HepG2 (cell line): ENCODE results near the gene OTC. TPM values are rescaled to one million over a fixed set of nuclear protein-coding genes. Genes with fewer than 3 reads are reported as not detected.

ENCODE experiments used
- ATM ChIP-seq: fragments of 450-650 bp; IDR thresholded peaks from 2 replicates; pipeline ENCODE4 v1.7.1; 2017; ENCODE audit warnings: mild to moderate bottlenecking, borderline replicate concordance
- BORCS8-MEF2B ChIP-seq: sonication (generic); formaldehyde crosslinking; IDR thresholded peaks from 2 replicates; pipeline ENCODE4 v1.8.0; 2022; ENCODE audit warnings: mild to moderate bottlenecking, missing genetic modification reagents
- FOXA3 ChIP-seq: IDR thresholded peaks from 2 replicates; pipeline ENCODE4 v1.6.1; 2016; ENCODE audit warnings: missing genetic modification reagents, missing compliant biosample characterization
- MIER3 ChIP-seq: IDR thresholded peaks from 2 replicates; pipeline ENCODE4 v1.6.1; 2016; ENCODE audit warnings: missing compliant biosample characterization, borderline replicate concordance
- ZFP36 ChIP-seq: fragments of 150-350 bp; IDR thresholded peaks from 2 replicates; pipeline ENCODE4 v1.6.1; 2018; ENCODE audit warnings: borderline replicate concordance, low read length, low read depth; ENCODE audit not compliant: partially characterized antibody
- ZNF17 ChIP-seq: sonication (generic); formaldehyde crosslinking; IDR thresholded peaks from 2 replicates; pipeline ENCODE4 v1.5.0; 2020; ENCODE audit warnings: mild to moderate bottlenecking, missing genetic modification reagents
- ZNF205 ChIP-seq: IDR thresholded peaks from 2 replicates; pipeline ENCODE4 v1.6.1; 2018; ENCODE audit warnings: missing biosample characterization, missing genetic modification reagents
- ZNF670 ChIP-seq: sonication (generic); formaldehyde crosslinking; IDR thresholded peaks from 2 replicates; pipeline ENCODE4 v1.8.0; 2022; ENCODE audit warnings: mild to moderate bottlenecking, missing genetic modification reagents, borderline replicate concordance
- ZNF777 ChIP-seq: sonication (generic); formaldehyde crosslinking; IDR thresholded peaks from 2 replicates; pipeline ENCODE4 v1.4.0; 2020; ENCODE audit warnings: missing genetic modification reagents
- ZNF788 ChIP-seq: sonication (generic); formaldehyde crosslinking; IDR thresholded peaks from 2 replicates; pipeline ENCODE4 v1.5.0; 2020; ENCODE audit warnings: mild to moderate bottlenecking, missing genetic modification reagents, borderline replicate concordance
- polyA plus RNA-seq, 8 experiments: library from polyadenylated mRNA; depleted of rRNA in 3 of 8; stranded (reverse) in 7 of 8; unstranded in 1 of 8; fragments of >200 nt; fragmentation: Illumina TruSeq in 4 of 8; extraction: Trizol in 4 of 8; gene quantifications; 2 replicates each; pipeline versions ENCODE4 v1.2.1 to v1.2.3, GENCODE V29; 2011 to 2016; ENCODE audit warnings: low read depth in 4 of 8, missing spikeins in 1 of 8, mixed read lengths in 1 of 8; ENCODE audit not compliant: insufficient read depth in 1 of 8
- total RNA-seq, 5 experiments: library from RNA; depleted of rRNA; stranded (reverse); fragments of >200 nt; fragmentation: Illumina TruSeq; extraction: Trizol; gene quantifications; 2 replicates each; pipeline ENCODE4 v1.2.3, GENCODE V29; 2016; ENCODE audit warnings: low read depth in 1 of 5
- TF ChIP-seq, protein P1 (sequence below), 2 experiments: fragments of 450-650 bp in 1 of 2; sonication (generic) in 1 of 2; formaldehyde crosslinking in 1 of 2; IDR thresholded peaks; 2 replicates each; pipeline versions ENCODE4 v1.6.1 to v1.8.0; 2016 to 2022; ENCODE audit warnings: antibody characterized with exemption in 1 of 2, mild to moderate bottlenecking in 1 of 2, missing genetic modification reagents in 1 of 2
- TF ChIP-seq, protein P2 (sequence below): sonication (generic); formaldehyde crosslinking; IDR thresholded peaks from 2 replicates; pipeline ENCODE4 v1.9.0; 2021; ENCODE audit warnings: mild to moderate bottlenecking, missing genetic modification reagents

The OTC gene
- total and polyA plus RNA-seq, 2 of the 13 experiments (the other 11 are each of a cell fraction or from before 2014, with no cell fraction given), result 0.04 to 1.8 TPM

DNA sequence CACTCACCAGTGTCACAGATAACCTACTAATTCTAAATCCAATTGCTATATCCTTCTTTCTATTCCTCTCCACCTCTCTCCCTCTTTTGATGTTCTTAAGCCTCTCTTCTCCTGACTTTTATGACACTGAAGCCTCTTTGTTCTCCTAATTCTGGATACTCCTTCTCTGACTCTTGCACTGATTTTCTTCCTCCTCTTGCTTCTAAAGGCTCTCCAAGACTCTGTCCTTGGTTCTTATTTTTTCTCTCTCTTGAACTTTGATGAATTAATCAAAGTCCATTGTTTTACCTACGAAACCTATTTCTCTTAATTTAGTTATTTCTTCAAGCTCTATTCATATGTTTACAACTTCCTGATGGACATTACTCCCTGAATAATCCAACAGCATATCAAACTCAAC is 113.3 kb downstream of the OTC start (continued):
- TF ChIP-seq, protein P1, sequence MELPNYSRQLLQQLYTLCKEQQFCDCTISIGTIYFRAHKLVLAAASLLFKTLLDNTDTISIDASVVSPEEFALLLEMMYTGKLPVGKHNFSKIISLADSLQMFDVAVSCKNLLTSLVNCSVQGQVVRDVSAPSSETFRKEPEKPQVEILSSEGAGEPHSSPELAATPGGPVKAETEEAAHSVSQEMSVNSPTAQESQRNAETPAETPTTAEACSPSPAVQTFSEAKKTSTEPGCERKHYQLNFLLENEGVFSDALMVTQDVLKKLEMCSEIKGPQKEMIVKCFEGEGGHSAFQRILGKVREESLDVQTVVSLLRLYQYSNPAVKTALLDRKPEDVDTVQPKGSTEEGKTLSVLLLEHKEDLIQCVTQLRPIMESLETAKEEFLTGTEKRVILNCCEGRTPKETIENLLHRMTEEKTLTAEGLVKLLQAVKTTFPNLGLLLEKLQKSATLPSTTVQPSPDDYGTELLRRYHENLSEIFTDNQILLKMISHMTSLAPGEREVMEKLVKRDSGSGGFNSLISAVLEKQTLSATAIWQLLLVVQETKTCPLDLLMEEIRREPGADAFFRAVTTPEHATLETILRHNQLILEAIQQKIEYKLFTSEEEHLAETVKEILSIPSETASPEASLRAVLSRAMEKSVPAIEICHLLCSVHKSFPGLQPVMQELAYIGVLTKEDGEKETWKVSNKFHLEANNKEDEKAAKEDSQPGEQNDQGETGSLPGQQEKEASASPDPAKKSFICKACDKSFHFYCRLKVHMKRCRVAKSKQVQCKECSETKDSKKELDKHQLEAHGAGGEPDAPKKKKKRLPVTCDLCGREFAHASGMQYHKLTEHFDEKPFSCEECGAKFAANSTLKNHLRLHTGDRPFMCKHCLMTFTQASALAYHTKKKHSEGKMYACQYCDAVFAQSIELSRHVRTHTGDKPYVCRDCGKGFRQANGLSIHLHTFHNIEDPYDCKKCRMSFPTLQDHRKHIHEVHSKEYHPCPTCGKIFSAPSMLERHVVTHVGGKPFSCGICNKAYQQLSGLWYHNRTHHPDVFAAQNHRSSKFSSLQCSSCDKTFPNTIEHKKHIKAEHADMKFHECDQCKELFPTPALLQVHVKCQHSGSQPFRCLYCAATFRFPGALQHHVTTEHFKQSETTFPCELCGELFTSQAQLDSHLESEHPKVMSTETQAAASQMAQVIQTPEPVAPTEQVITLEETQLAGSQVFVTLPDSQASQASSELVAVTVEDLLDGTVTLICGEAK (IDR thresholded peaks at IDR 0.05), result no peak
- TF ChIP-seq, protein P1 (CRISPR knock-in tag; IDR thresholded peaks at IDR 0.05), result no peak
- TF ChIP-seq MIER3 (CRISPR knock-in tag) (no peak), FOXA3 (no peak), ATM (no peak), ZNF205 (CRISPR knock-in tag) (no peak), BORCS8-MEF2B (CRISPR knock-in tag) (no peak), ZFP36 (no peak), ZNF17 (no peak), ZNF670 (CRISPR knock-in tag) (no peak), ZNF777 (CRISPR knock-in tag) (no peak), ZNF788 (CRISPR knock-in tag) (no peak)
- TF ChIP-seq, protein P2, sequence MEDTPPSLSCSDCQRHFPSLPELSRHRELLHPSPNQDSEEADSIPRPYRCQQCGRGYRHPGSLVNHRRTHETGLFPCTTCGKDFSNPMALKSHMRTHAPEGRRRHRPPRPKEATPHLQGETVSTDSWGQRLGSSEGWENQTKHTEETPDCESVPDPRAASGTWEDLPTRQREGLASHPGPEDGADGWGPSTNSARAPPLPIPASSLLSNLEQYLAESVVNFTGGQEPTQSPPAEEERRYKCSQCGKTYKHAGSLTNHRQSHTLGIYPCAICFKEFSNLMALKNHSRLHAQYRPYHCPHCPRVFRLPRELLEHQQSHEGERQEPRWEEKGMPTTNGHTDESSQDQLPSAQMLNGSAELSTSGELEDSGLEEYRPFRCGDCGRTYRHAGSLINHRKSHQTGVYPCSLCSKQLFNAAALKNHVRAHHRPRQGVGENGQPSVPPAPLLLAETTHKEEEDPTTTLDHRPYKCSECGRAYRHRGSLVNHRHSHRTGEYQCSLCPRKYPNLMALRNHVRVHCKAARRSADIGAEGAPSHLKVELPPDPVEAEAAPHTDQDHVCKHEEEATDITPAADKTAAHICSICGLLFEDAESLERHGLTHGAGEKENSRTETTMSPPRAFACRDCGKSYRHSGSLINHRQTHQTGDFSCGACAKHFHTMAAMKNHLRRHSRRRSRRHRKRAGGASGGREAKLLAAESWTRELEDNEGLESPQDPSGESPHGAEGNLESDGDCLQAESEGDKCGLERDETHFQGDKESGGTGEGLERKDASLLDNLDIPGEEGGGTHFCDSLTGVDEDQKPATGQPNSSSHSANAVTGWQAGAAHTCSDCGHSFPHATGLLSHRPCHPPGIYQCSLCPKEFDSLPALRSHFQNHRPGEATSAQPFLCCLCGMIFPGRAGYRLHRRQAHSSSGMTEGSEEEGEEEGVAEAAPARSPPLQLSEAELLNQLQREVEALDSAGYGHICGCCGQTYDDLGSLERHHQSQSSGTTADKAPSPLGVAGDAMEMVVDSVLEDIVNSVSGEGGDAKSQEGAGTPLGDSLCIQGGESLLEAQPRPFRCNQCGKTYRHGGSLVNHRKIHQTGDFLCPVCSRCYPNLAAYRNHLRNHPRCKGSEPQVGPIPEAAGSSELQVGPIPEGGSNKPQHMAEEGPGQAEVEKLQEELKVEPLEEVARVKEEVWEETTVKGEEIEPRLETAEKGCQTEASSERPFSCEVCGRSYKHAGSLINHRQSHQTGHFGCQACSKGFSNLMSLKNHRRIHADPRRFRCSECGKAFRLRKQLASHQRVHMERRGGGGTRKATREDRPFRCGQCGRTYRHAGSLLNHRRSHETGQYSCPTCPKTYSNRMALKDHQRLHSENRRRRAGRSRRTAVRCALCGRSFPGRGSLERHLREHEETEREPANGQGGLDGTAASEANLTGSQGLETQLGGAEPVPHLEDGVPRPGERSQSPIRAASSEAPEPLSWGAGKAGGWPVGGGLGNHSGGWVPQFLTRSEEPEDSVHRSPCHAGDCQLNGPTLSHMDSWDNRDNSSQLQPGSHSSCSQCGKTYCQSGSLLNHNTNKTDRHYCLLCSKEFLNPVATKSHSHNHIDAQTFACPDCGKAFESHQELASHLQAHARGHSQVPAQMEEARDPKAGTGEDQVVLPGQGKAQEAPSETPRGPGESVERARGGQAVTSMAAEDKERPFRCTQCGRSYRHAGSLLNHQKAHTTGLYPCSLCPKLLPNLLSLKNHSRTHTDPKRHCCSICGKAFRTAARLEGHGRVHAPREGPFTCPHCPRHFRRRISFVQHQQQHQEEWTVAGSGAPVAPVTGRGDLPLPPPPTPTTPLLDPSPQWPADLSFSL (CRISPR knock-in tag), result no peak
